Stomach (tissue), 9 donors: Measurements from ENCODE around the gene CTNNA3. TPM values are rescaled to one million over a fixed set of nuclear protein-coding genes. Genes with fewer than 3 reads are reported as not detected.
"Not testable (repeated sequence)": the region's sequence is repeated elsewhere in the genome, so short reads cannot be mapped to it uniquely, and the experiment has no call there.

Experiments
- DNase-seq, 2 donors: peaks; one replicate each; pipeline versions ENCODE4 v3.0.0 to v3.0.0-alpha.2; 2013 to 2019
- H3K27ac ChIP-seq, 5 donors: fragments of 200-600 bp in 4 of 5; sonication (generic) in 4 of 5; one replicate each; pipeline ENCODE4 v1.5.1; 2013 to 2019; ENCODE audit warnings: mild to moderate bottlenecking in 1 of 5, moderate library complexity in 1 of 5
- H3K27me3 ChIP-seq, 3 donors: fragments of 200-600 bp; sonication (generic); one replicate each; pipeline ENCODE4 v1.5.1; 2017 to 2019; ENCODE audit warnings: mixed run types in 1 of 3
- H3K36me3 ChIP-seq, 4 donors: fragments of 200-600 bp; sonication (generic); 1 replicate in 3 of 4; 2 replicates in 1 of 4; pipeline ENCODE4 v1.5.1; 2016 to 2019
- H3K4me1 ChIP-seq, 4 donors: fragments of 200-600 bp; sonication (generic); one replicate each; pipeline ENCODE4 v1.5.1; 2016 to 2019
- H3K4me3 ChIP-seq, 4 donors: fragments of 200-600 bp; sonication (generic) in 3 of 4; one replicate each; pipeline ENCODE4 v1.5.1; 2016 to 2019; ENCODE audit warnings: mild to moderate bottlenecking in 1 of 4
- H3K9me3 ChIP-seq, 4 donors: fragments of 200-600 bp; sonication (generic); one replicate each; pipeline ENCODE4 v1.5.1; 2016 to 2019
- CTCF ChIP-seq, 7 experiments: fragments of 450-650 bp in 4 of 7; fragments of 200-600 bp in 3 of 7; sonication (generic) in 3 of 7; IDR thresholded peaks; one replicate each; pipeline ENCODE4 v1.5.1; 2016 to 2019; ENCODE audit warnings: antibody characterized with exemption in 7 of 7, control low read depth in 2 of 7, mild to moderate bottlenecking in 1 of 7
- EP300 ChIP-seq: sonication (generic); formaldehyde crosslinking; IDR thresholded peaks from one replicate; pipeline ENCODE4 v1.6.1; 2017; ENCODE audit warnings: antibody characterized with exemption
- POLR2A ChIP-seq, 4 donors: fragments of 450-650 bp; IDR thresholded peaks; one replicate each; pipeline ENCODE4 v1.6.1; 2016; ENCODE audit warnings: antibody characterized with exemption in 4 of 4, control low read depth in 2 of 4, mild to moderate bottlenecking in 1 of 4, moderate library complexity in 1 of 4
- POLR2AphosphoS5 ChIP-seq, 3 donors: sonication (generic); formaldehyde crosslinking; IDR thresholded peaks; one replicate each; pipeline ENCODE4 v1.6.1; 2016; ENCODE audit warnings: antibody characterized with exemption in 3 of 3
- WGBS, 5 donors: extraction: QIAGEN DNeasy Blood & Tissue Kit in 3 of 5; methylation state at CpG; one replicate each; pipeline versions ENCODE4 v1.1.5 to v1.1.7; 2013 to 2018; 5-methylcytosine and 5-hydroxymethylcytosine counted together
- intact Hi-C: fragments of 100-400 bp; cut with DNase I; formaldehyde crosslinking; loops from one replicate; pipeline ENCODE4 v1.15.1; 2023; ENCODE audit warnings: low total_unique reads
- polyA plus RNA-seq, 3 donors: library from polyadenylated mRNA; stranded (reverse); fragments of 200-250 nt; gene quantifications; one replicate each; pipeline ENCODE4 v1.2.3, GENCODE V29; 2013
- total RNA-seq, 5 donors: library from RNA; depleted of rRNA; stranded (reverse); fragments of >200 nt; gene quantifications; one replicate each; pipeline versions ENCODE4 v1.1.0 to v1.2.3, GENCODE V29; 2014 to 2016
- donor health status: healthy with polysubstance abuse.
- donor health status: Bipolar disorder and iron deficiency.
- donor health status: healthy.

The CTNNA3 gene
- total and polyA plus RNA-seq, 8 donors, result 0.14 to 46.1 (median 12.9) TPM; not detected in 2

- no peak for DNase-seq
- Histone ChIP-seq H3K36me3 (no peaks in the 10 kb centered on the region), H3K27ac (no peak overlapping the region), H3K4me3 (no peak overlapping the region), H3K27me3 (no peaks in the 10 kb centered on the region), H3K9me3 (no peaks in the 10 kb centered on the region), H3K4me1 (peaks cover 0 to 15% (median 5%) of the 10 kb centered on the region in 4 donors)
- no peak for TF ChIP-seq EP300
- TF ChIP-seq CTCF (IDR thresholded peaks at IDR 0.05), result no peak
- no peak for TF ChIP-seq POLR2AphosphoS5 (IDR thresholded peaks at IDR 0.05)
- TF ChIP-seq POLR2A (IDR thresholded peaks at IDR 0.05), result no peak
- WGBS, 5 donors, result 38 to 61% (median 42%) methylated on average over 4 of the region's 4 CpGs
- intact Hi-C loops, result loop anchor here (5.0 kb wide), 1 partner anchor 84 kb away; no protein-coding TSS in a partner anchor
These were observed 2.2 kb upstream of the CTNNA3 start for GRCh38 chr10:67698164-67698563.

- no peak overlapping the region for H3K27ac ChIP-seq
- H3K27me3 ChIP-seq, result no peaks in the 10 kb centered on the region
- intact Hi-C loops, result loop anchor here (5.0 kb wide), 1 partner anchor 85 kb away; no protein-coding TSS in a partner anchor
- WGBS, 5 donors, result 0 to 9% (median 1%) methylated on average over 2 of the region's 2 CpGs
- H3K9me3 ChIP-seq, result no peaks in the 10 kb centered on the region
- no peak overlapping the region for H3K4me3 ChIP-seq
- no peaks in the 10 kb centered on the region for H3K36me3 ChIP-seq
- peaks cover 0 to 15% (median 5%) of the 10 kb centered on the region in 4 donors for H3K4me1 ChIP-seq
- TF ChIP-seq CTCF (IDR thresholded peaks at IDR 0.05) (peak in 5 of 7 experiments; percentile 25 to 70 (median 65)), EP300 (no peak)
- peak in 1 of 2 donors; percentile 71 for DNase-seq
These were observed 1.7 kb upstream of the CTNNA3 start for GRCh38 chr10:67697724-67698131.

- peaks cover 0 to 15% (median 5%) of the 10 kb centered on the region in 4 donors for H3K4me1 ChIP-seq
- no peaks in the 10 kb centered on the region for H3K27me3 ChIP-seq
- no peak overlapping the region for H3K4me3 ChIP-seq
- DNase-seq, result no peak
- no peaks in the 10 kb centered on the region for H3K9me3 ChIP-seq
- TF ChIP-seq POLR2AphosphoS5 (IDR thresholded peaks at IDR 0.05), result no peak
- TF ChIP-seq CTCF (IDR thresholded peaks at IDR 0.05), result no peak
- TF ChIP-seq EP300, result no peak
- no peak for TF ChIP-seq POLR2A (IDR thresholded peaks at IDR 0.05)
- 62 to 79% (median 74%) methylated on average over 2 of the region's 2 CpGs for WGBS, 5 donors
- peak overlapping the region in 1 of 5 donors; percentile 47 for H3K27ac ChIP-seq
- intact Hi-C loops, result loop anchor here (5.0 kb wide), 1 partner anchor 86 kb away; no protein-coding TSS in a partner anchor
- no peaks in the 10 kb centered on the region for H3K36me3 ChIP-seq
These were observed 684 bp upstream of the CTNNA3 start for GRCh38 chr10:67696679-67697078.

DNA sequence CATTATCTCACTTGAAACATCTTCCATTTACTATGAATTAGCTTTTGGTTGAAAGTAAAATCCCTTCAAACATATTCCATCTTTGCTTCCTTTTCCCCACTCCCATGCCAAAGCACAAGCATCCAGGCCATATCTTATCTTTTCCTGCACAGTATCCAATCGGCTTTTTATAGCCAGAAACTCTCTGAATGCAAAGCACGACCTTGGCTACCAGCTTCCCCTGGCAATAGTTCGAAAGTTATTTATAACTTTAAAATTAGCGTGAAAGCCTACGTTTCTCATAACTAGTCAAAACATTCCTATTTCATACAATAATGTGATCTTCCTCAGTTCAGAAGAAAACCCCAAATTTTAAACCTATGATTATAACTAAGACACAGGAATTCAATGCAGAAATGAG is 440 bp downstream of the CTNNA3 start:
- H3K27ac ChIP-seq, result peak overlapping the region in 3 of 5 donors; percentile 28 to 47 (median 29)
- peak overlapping the region in 3 of 4 donors; percentile 4 to 29 (median 23) for H3K4me3 ChIP-seq
- H3K4me1 ChIP-seq, result peaks cover 0 to 15% (median 5%) of the 10 kb centered on the region in 4 donors
- TF ChIP-seq EP300 (no peak), POLR2AphosphoS5 (IDR thresholded peaks at IDR 0.05) (no peak), POLR2A (IDR thresholded peaks at IDR 0.05) (no peak), CTCF (IDR thresholded peaks at IDR 0.05) (no peak)
- intact Hi-C loops, result loop anchor here (5.0 kb wide), 1 partner anchor 87 kb away; no protein-coding TSS in a partner anchor
- no peaks in the 10 kb centered on the region for H3K36me3 ChIP-seq
- DNase-seq, result peak in 1 of 2 donors; percentile 18
- no peaks in the 10 kb centered on the region for H3K9me3 ChIP-seq
- 4 to 16% (median 8%) methylated on average over 5 of the region's 5 CpGs for WGBS, 5 donors
- H3K27me3 ChIP-seq, result no peaks in the 10 kb centered on the region

GRCh38 chr10:67691861-67692260 is 4.1 kb downstream of the CTNNA3 start:
- H3K27me3 ChIP-seq, H3K27ac ChIP-seq, H3K36me3 ChIP-seq, intact Hi-C loops, H3K4me1 ChIP-seq, H3K9me3 ChIP-seq, DNase-seq, H3K4me3 ChIP-seq: not testable (repeated sequence)
- WGBS, 5 donors, result 92 to 94% methylated on average over 5 to 16 of the region's 25 CpGs; no CpG with 5 or more reads in 3 of the 5 donors

- H3K4me3 ChIP-seq, H3K9me3 ChIP-seq, DNase-seq, intact Hi-C loops, H3K27ac ChIP-seq, H3K27me3 ChIP-seq, H3K4me1 ChIP-seq, H3K36me3 ChIP-seq: not testable (repeated sequence)
- 91 to 96% (median 94%) methylated on average over 7 of the region's 7 CpGs for WGBS, 5 donors
These were observed 5.5 kb downstream of the CTNNA3 start for GRCh38 chr10:67690540-67690939.

DNA sequence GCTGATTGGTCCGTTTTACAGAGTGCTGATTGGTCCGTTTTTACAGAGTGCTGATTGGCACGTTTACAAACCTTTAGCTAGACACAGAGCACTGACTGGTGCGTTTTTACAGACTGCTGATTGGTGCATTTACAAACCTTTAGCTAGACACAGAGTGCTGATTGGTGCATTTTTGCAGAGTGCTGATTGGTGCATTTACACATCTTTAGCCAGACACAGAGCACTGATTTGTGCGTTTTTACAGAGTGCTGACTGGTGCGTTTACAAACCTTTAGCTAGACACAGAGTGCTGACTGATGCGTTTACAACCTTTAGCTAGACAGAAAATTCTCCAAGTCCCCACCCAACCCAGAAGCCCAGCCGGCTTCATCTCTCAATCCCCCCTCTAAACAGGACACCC is 11.9 kb downstream of the CTNNA3 start:
- H3K27ac ChIP-seq, intact Hi-C loops, H3K4me1 ChIP-seq, H3K4me3 ChIP-seq, H3K27me3 ChIP-seq, DNase-seq: not testable (repeated sequence)
- WGBS, 5 donors, result 91 to 96% (median 92%) methylated on average over 8 of the region's 8 CpGs
- H3K36me3 ChIP-seq, result peaks cover 0 to 14% (median 0%) of the 10 kb centered on the region in 4 donors
- peaks cover 15 to 28% (median 24%) of the 10 kb centered on the region in 4 donors for H3K9me3 ChIP-seq
